Measurements from ENCODE around the gene MDH1B.

The MDH1B gene

DNA sequence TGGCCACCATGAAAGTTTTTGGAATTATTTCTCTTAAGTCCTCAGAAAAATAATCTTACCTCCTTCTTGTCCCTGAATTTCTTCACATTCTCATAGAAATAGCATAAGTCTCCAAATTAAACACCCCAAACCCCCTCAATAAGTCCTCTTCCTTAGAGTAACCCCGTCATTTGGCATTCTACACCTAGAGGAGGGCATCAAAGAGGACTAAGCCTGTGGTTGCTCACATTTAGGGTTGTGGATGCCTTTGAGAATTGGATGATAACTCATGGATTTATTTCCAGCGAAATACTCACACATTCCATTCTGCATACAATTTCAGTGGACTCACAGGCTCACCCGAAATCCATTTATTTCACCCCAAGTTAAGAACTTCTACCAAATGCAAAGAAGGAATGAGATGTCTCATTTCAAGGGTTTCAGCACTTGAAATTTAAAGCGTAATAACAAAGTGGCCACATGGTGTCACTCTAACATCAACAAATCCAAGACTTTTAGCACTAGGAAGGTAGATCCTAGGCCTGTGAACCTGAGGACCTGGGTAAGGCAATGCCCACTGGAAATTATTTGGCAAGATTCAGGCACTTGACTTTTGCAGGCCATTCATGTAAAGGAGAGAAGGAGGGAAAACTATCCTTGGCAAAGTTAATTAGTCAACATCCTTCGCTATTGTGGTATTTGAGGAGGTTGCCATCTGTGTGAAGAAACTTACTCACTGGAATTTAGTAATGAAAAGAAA is 71.6 kb downstream of the MDH1B start:
- TF ChIP-seq, protein P1, sequence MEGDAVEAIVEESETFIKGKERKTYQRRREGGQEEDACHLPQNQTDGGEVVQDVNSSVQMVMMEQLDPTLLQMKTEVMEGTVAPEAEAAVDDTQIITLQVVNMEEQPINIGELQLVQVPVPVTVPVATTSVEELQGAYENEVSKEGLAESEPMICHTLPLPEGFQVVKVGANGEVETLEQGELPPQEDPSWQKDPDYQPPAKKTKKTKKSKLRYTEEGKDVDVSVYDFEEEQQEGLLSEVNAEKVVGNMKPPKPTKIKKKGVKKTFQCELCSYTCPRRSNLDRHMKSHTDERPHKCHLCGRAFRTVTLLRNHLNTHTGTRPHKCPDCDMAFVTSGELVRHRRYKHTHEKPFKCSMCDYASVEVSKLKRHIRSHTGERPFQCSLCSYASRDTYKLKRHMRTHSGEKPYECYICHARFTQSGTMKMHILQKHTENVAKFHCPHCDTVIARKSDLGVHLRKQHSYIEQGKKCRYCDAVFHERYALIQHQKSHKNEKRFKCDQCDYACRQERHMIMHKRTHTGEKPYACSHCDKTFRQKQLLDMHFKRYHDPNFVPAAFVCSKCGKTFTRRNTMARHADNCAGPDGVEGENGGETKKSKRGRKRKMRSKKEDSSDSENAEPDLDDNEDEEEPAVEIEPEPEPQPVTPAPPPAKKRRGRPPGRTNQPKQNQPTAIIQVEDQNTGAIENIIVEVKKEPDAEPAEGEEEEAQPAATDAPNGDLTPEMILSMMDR (conservative IDR thresholded peaks at IDR 0.05; ENCODE audit: low read length), result peak; percentile 72
- H3K4me3 ChIP-seq (ENCODE audit: low read length), result no peak overlapping the region
- peak; percentile 62 for DNase-seq (ENCODE audit: low read depth)

DNA sequence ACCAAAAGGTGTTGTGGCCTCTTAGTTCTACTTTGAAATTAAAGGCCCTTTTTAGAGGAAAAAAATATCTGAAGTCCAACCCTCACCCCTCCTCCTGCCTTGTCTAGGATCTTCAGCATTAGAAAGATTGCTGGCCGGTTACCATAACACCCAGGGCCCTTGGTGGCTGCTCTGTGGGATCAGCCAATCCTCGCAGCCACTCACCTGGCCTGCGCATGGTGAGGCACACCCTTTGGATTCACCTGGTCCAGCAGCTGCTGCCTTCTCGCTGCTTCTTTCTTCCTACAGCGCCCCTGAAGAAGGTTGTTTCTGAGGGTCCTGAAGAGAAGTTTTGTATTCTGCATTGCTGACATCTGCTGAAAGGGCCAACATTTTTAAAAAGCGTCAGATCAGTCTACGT is 72.2 kb downstream of the MDH1B start:
- TF ChIP-seq, protein P1 (conservative IDR thresholded peaks at IDR 0.05; ENCODE audit: low read length), result no peak
- no peak overlapping the region for H3K4me3 ChIP-seq (ENCODE audit: low read length)
- DNase-seq (ENCODE audit: low read depth), result no peak

DNA sequence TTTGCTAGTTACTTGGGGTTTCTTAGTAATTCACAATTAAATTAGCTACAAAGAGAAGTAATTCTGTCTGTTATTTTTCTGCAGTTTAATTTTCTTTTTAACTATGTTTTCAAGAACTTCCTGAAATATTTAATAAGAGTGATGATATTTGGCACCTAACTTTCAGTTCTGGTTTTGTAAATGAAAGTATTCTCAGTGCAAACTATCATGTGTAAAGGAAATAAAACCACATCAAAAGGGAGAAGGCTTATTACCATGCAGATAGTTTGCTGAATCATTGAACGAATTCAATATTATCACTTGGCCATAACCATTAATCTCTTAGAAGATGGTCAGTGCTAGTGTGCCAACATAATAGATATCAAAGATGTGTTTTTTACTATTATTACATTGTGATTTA is 76.1 kb downstream of the MDH1B start:
- no peak for DNase-seq (ENCODE audit: low read depth)
- H3K4me3 ChIP-seq (ENCODE audit: low read length), result no peak overlapping the region
- TF ChIP-seq, protein P1 (conservative IDR thresholded peaks at IDR 0.05; ENCODE audit: low read length), result no peak

DNA sequence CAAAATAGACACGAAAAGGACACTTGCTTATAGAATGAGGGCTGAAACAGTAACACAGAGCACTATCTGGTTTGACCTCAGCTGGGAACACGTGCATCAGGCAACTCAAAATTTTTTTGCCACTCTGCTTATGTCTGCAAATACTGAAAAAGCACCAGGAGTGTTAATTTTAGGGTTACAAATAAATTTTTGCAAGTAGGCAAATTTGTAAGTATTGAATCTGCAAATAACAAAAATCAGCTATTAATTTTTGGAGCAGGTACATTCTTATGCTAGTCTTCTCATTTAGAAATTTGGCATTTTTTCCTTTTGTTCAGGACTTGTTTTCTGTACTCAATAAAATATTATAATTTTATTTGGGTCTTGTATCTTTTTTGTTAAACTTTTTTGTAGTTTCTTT is 76.7 kb downstream of the MDH1B start:
- no peak overlapping the region for H3K4me3 ChIP-seq (ENCODE audit: low read length)
- DNase-seq (ENCODE audit: low read depth), result no peak
- TF ChIP-seq, protein P1 (conservative IDR thresholded peaks at IDR 0.05; ENCODE audit: low read length), result no peak

Data from AG10803 (cell line).